Stimulated activated CD4-positive, alpha-beta T cell treated with anti-CD3 and anti-CD28 coated beads, Interleukin-2, amount 100 ng/mL, for 48 hours (primary cell): Measurements from ENCODE around the gene CCDC80.

ENCODE experiments used
- DNase-seq, 2 donors: peaks; one replicate each; pipeline ENCODE4 v3.0.0-alpha.2; 2020

The CCDC80 gene

GRCh38 chr3:112656043-112656442 lies 15.1 kb upstream of the CCDC80 start:
- DNase-seq, result no peak

- no peak for DNase-seq
Observed at GRCh38 chr3:112654979-112655378, 14.0 kb upstream of the CCDC80 start.

GRCh38 chr3:112654492-112654891 lies 13.5 kb upstream of the CCDC80 start:
- no peak for DNase-seq

GRCh38 chr3:112653881-112654300 lies 12.9 kb upstream of the CCDC80 start:
- no peak for DNase-seq

- DNase-seq, result no peak
Observed at GRCh38 chr3:112653209-112653871, 12.4 kb upstream of the CCDC80 start.

GRCh38 chr3:112651516-112651915 lies 10.6 kb upstream of the CCDC80 start:
- DNase-seq, result no peak

- DNase-seq, result no peak
Observed at GRCh38 chr3:112651071-112651470, 10.1 kb upstream of the CCDC80 start.

GRCh38 chr3:112650482-112650881 lies 9.5 kb upstream of the CCDC80 start:
- DNase-seq, result no peak

GRCh38 chr3:112649478-112649735 lies 8.5 kb upstream of the CCDC80 start:
- DNase-seq, result no peak

GRCh38 chr3:112647122-112647521 lies 6.2 kb upstream of the CCDC80 start:
- no peak for DNase-seq

- no peak for DNase-seq
Observed at GRCh38 chr3:112646623-112647022, 5.7 kb upstream of the CCDC80 start.

- DNase-seq, result no peak
Observed at GRCh38 chr3:112644453-112644852, 3.5 kb upstream of the CCDC80 start.

GRCh38 chr3:112643621-112644240 lies 2.8 kb upstream of the CCDC80 start:
- no peak for DNase-seq

- peak; percentile 70 to 75 for DNase-seq
Observed at GRCh38 chr3:112642912-112643506, 2.1 kb upstream of the CCDC80 start.

GRCh38 chr3:112640276-112640929 lies 540 bp downstream of the CCDC80 start:
- DNase-seq, result no peak

- DNase-seq, result no peak
Observed at GRCh38 chr3:112639455-112640225, 1.3 kb downstream of the CCDC80 start.

- DNase-seq, result no peak
Observed at GRCh38 chr3:112638327-112639020, 2.5 kb downstream of the CCDC80 start.

- no peak for DNase-seq
Observed at GRCh38 chr3:112637700-112638099, 3.2 kb downstream of the CCDC80 start.

- no peak for DNase-seq
Observed at GRCh38 chr3:112635674-112636073, 5.3 kb downstream of the CCDC80 start.

GRCh38 chr3:112634786-112635541 lies 6.0 kb downstream of the CCDC80 start:
- DNase-seq, result no peak

GRCh38 chr3:112633757-112634156 lies 7.2 kb downstream of the CCDC80 start:
- DNase-seq, result no peak

- no peak for DNase-seq
Observed at GRCh38 chr3:112633191-112633590, 7.8 kb downstream of the CCDC80 start.
